Activated CD8-positive, alpha-beta memory T cell treated with anti-CD3 and anti-CD28 coated beads, Interleukin-2, amount 50 U/mL, for 1 hour (primary cell): Measurements from ENCODE around the gene TFAP2A.

Experiments
- DNase-seq: peaks from one replicate; pipeline ENCODE4 v3.0.0-alpha.2; 2020; ENCODE audit errors: extremely low read depth

Gene TFAP2A

GRCh38 chr6:10382728-10383330 is 32.0 kb downstream of the TFAP2A start:
- no peak for DNase-seq

GRCh38 chr6:10382322-10382721 is 32.6 kb downstream of the TFAP2A start:
- no peak for DNase-seq

DNA sequence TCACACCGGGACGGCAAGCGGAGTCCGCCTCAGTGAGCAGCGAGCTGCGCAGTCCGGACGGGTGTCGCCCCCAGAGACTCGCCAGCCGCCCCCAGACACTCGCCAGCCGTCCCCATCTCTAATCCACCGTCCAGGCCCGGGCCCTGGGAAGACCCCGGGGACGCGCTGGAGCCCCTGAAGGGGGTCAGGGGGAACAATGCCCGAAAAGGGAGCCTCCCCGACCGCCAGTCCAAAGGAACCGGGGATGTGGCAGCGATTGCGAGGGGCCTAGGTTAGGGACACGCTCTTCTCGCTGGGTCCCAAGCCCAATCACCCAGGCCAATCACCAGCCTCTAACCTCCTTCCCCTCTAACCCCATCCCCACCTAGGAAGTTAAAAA is 33.1 kb downstream of the TFAP2A start:
- DNase-seq = no peak

DNA sequence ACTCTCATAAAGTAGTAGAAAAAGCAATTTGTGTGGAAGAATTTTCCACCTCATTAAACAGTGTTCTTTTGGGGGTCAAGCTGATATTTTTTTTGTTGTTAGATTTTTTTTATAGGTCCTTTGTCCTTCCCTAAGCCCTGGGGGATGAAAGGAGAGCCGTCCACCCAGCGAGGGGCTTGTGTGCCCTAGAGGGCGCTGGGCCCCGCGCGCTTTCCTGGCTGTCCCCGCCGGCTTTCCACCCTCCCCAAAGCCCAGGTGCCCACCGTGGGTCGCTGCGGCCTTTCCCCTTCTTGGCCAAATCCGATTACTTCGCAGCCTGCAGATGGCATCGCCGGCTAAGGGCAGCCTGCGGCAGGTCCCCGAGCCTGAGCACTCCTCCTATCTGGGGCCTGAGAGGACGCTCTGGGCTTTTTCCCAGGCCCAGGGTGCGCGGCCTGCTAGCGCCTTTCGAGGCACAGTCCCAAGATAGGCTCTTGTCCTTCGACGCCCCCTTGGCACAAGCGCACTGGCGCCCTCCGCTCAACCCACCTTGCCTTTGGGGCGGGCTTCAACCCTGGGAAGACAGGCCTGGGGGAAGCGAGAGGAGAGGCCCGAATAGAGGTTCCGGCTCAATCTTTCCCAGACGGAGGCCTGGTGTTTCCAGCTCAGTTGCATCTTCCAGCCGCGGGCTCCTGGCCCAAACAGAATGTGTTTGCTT is 33.6 kb downstream of the TFAP2A start:
- DNase-seq = no peak

GRCh38 chr6:10375391-10375969 is 39.4 kb downstream of the TFAP2A start:
- DNase-seq = no peak

DNA sequence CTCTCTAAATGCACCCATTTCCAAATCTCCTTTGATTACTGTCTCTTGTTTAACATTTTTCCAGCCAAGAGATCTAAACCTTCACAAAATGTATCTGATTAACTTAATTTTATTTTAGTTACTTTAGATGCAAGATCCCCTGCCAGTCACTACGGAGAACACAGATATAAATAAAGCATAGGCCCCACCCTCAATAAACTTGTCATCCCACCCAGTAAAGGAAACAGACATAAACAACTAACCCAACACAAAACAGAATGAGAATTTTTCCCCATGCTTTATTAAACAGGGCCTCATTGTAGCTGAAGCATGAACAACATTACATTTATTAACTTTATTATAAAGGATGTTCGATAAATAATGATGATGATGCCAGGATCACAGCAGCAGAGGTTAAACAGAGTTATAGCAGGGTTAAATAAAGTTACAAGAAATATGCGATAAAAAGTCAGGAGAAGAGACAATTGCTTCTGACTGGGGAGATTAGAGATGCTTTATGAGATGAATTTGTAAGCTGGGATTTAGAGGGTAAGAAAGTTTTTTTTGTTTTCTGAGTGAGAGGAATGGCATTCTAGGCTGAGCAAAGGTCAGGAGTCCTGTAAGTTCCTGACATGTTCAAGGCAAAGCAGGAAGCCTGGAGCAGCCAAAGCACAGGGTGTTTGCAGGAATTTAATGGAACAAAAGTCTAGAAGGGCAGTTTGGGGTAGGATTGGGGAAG is 41.1 kb downstream of the TFAP2A start:
- DNase-seq = no peak

- DNase-seq = no peak
Measured at GRCh38 chr6:10369896-10370295, 45.0 kb downstream of the TFAP2A start.

DNA sequence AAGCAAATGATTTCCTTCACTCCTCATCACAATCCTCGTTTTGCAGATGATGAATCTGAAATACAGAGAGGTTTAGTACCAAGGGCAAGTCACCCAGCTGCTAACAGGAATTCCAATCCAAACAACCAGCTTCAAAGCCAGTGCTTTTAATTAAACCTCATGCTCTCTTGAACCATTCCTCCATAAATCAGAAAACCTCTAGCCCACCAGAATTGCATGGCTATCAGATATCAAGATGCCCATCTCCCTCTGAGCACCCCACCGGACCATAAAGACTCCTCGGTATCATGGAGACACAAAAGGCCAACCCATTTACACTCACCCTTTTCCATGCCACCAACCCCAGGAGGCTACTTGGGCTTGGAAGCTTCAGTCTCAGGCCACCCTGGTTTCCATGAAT is 46.0 kb downstream of the TFAP2A start:
- no peak for DNase-seq

GRCh38 chr6:10363911-10364310 is 51.0 kb downstream of the TFAP2A start:
- DNase-seq = no peak

- no peak for DNase-seq
Measured at GRCh38 chr6:10362300-10362699, 52.6 kb downstream of the TFAP2A start.

DNA sequence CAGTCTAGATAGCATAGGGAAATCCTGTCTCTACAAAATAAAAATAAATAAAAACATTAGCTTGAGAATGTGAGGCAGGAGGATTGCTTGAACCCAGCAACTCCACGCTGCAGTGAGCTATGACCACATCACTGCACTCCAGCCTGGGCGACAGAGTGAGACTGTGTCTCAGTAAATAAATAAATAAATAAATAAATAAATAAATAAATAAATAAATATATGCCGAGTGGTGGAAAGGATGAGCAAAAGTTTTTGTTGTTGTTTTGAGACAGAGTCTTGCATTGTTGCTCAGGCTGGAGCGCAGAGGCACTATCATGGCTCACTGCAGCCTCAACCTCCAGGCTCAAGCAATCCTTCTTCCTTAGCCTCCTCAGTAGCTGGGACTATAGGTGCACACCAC is 53.4 kb downstream of the TFAP2A start:
- no peak for DNase-seq

- no peak for DNase-seq
Measured at GRCh38 chr6:10359581-10359980, 55.3 kb downstream of the TFAP2A start.

DNA sequence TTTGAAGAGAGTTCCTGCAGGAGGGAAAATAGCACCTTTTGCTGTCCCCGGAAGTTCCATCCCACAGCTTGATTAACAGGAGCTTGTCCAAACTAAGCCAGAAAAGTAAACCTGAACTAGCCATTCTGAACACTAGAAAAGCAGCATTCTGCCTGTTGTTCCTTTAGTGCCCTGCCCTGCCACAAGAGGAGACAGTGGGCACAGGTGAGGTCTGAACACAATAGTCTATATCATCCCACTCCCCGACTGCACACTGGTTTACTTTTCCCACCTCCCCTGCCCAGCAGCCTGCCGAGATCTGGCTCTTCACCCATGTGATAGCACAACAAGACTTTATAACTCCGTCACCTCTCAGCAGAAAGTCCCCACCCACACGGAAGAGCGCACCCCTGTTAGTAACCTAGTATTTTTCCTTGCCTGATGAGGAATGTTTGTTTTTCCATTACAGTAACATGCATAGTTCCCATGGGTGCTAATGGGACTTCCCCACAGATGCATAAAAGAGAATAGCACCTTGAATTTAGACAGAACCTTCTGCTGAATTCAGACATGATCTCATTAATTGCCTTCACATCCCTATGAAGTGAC is 59.7 kb downstream of the TFAP2A start:
- no peak for DNase-seq

DNA sequence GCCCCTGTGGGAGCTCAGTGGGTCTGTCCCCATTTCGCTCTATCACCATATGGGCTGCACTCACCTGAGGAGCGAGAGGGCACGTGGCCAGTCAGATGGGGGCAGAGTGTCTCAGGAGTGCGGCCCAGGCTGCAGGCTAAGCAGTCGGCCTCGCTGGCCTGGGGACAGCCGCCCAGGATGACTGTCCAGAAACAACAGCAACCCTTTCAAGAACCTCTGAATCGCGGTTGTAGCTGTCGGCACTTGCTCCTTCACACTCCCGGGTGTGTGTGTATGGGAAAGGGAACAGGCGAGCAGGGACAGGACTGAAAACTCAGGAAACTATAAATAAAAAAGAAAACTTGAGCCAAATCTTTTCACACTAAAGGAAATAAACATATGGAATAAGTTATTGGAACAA is 63.1 kb downstream of the TFAP2A start:
- DNase-seq = no peak

DNA sequence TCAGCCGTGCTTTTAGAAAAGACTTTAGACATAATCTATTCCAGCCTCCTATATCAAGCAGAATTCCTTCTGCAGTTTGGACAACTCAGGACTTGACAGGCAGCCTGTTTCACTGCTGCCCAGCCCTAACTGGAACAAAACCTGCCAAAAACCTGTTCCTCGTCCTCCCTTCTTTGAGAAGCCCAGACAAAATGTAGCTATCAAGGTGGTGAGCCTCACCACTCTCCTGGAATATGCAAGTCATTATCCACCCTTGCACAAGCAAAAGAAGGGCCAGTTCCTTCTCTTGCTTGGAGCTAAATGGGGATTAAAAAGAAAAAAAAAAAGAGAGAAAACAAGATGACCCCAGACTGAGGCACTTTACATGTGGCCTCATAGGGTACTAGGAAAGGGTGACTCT is 64.2 kb downstream of the TFAP2A start:
- DNase-seq = no peak

DNA sequence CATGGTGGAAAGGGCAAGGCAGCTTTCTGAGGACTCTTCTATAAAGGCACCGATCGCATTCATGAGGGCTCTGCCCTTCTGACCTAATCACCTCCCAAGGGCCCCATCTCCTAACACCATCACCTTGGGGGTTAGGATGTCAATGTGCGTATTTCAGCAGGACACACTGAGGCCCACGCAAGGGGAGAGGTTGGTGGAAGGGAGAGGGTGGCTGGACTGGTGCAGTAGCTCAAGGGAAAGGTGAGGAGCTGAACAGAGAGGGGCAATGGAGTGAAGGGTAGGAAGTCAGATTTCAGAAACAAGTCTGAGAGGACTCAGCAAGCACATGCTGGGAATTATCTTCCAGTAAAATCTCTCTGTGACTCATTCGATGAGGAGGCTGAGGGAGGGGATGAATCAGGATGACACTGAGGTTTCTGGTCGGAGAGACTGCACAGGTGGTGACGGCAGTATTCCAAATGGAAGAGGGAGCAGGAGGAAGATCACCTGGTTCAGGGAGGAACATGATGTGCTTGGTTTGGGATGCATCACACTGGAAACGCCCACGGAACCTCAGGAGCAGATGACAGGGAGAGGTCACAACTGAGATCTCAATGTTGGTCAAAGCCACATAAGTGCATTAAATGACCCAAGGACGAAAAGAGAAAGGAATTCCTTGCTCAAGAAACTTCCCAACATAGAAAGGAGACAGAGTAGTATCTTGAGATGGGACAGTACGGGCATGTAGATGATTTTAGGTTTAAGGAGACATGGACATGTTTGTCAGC is 67.1 kb downstream of the TFAP2A start:
- no peak for DNase-seq
